Heart right ventricle (tissue), 16 donors: ENCODE data around the gene PRAF2. TPM values are rescaled to one million over a fixed set of nuclear protein-coding genes. Genes with fewer than 3 reads are reported as not detected.

Experiments used
- ATAC-seq, 8 donors: fragments of 200-7000 bp; cut with Tn5 transposase; one replicate each; pipeline ENCODE4 v1.9.1; 2020; ENCODE audit warnings: mild to moderate bottlenecking in 8 of 8, moderate library complexity in 8 of 8, moderate number of reproducible peaks in 1 of 8
- DNase-seq, 2 donors: peaks; one replicate each; pipeline ENCODE4 v3.0.0-alpha.2; 2020
- H3K27ac ChIP-seq, 10 donors: fragments of 200-600 bp; sonication (generic) in 2 of 10; one replicate each; pipeline versions ENCODE4 v1.5.0 to v1.8.0; 2020 to 2022; ENCODE audit warnings: mild to moderate bottlenecking in 3 of 10
- H3K27me3 ChIP-seq, 7 donors: fragments of 200-600 bp; one replicate each; pipeline ENCODE4 v1.8.0; 2021 to 2022; ENCODE audit warnings: mild to moderate bottlenecking in 2 of 7
- H3K36me3 ChIP-seq, 9 donors: fragments of 200-600 bp; sonication (generic) in 1 of 9; one replicate each; pipeline versions ENCODE4 v1.5.0 to v1.8.0; 2020 to 2022; ENCODE audit warnings: mild to moderate bottlenecking in 2 of 9
- H3K4me1 ChIP-seq, 9 donors: fragments of 200-600 bp; sonication (generic) in 1 of 9; one replicate each; pipeline versions ENCODE4 v1.5.0 to v1.8.0; 2020 to 2022; ENCODE audit warnings: mild to moderate bottlenecking in 4 of 9
- H3K4me3 ChIP-seq, 10 donors: fragments of 200-600 bp; sonication (generic) in 2 of 10; one replicate each; pipeline versions ENCODE4 v1.5.0 to v1.8.0; 2020 to 2022; ENCODE audit warnings: mild to moderate bottlenecking in 7 of 10, moderate library complexity in 2 of 10
- H3K9me3 ChIP-seq, 11 donors: fragments of 200-600 bp in 10 of 11; sonication (generic) in 2 of 11; one replicate each; pipeline versions ENCODE4 v1.5.0 to v1.8.0; 2013 to 2022; ENCODE audit warnings: mild to moderate bottlenecking in 2 of 11, control low read depth in 1 of 11, moderate library complexity in 1 of 11
- WGBS, 2 donors: extraction: QIAGEN DNeasy Blood & Tissue Kit; methylation state at CpG; one replicate each; pipeline ENCODE4 v1.1.7; 2013; ENCODE audit warnings: inconsistent platforms in 1 of 2; 5-methylcytosine and 5-hydroxymethylcytosine counted together
- intact Hi-C, 10 donors: fragments of 100-400 bp; cut with DNase I; formaldehyde crosslinking; loops; one replicate each; pipeline versions ENCODE4 v1.11.1 to v1.14.2; 2022
- polyA plus RNA-seq, 2 donors: library from polyadenylated mRNA; stranded (reverse); fragments of 200-250 nt; gene quantifications; one replicate each; pipeline ENCODE4 v1.2.3, GENCODE V29; 2013
- total RNA-seq, 10 donors: library from RNA; stranded (reverse); fragmentation: NEBNext Ultra II Directional in 3 of 10; extraction: Animal tissue kit (Norgen Biotek cat#: 25700) in 3 of 10; gene quantifications; one replicate each; pipeline versions ENCODE4 v1.2.1 to v1.2.4, GENCODE V29; 2021 to 2023
- TF ChIP-seq, protein P1 (sequence below), 9 donors: fragments of 200-600 bp; sonication (generic) in 2 of 9; IDR thresholded peaks; one replicate each; pipeline versions ENCODE4 v1.5.0 to v1.8.0; 2021 to 2022; ENCODE audit warnings: antibody characterized with exemption in 9 of 9, mild to moderate bottlenecking in 5 of 9, moderate library complexity in 1 of 9
- donor health status: Arrhythmogenic right ventricular cardiomyopathy.
- donor health status: ischemic (EF 13 %, LVEDD 7.1; RV severe dilation, severe dysfunction).
- donor health status: healthy with polysubstance abuse.
- donor health status: DM: no; HTN: yes; CAD: no.
- donor health status: DM: no; HTN: no; CAD: no.
- donor health status: ischemic (EF 25% LVEDD 6.9; RV normal size, moderate dysfunction).
- donor health status: ischemic (EF 25% LVEDD 5.7; RV mildly dilated, moderate dysfunction).
- donor health status: healthy.
- donor health status: DM: yes; HTN: yes; CAD: no.
- donor health status: Ischemic cardiomyopathy.
- donor health status: ischemic (EF 35%, LVEDD 5.7; RV mildly dilated, moderate dysfunction).
- donor health status: nonischemic (EF 11% LVEDD 7.7; RV severe dilation, severe dysfunction).
- donor health status: DM: yes; HTN: yes; CAD: no.
- donor health status: PGD.
- donor health status: ischemic (EF 29% LVEDD 5.4; RV normal size, mild dysfunction).
- donor health status: nonischemic (EF 23%, LVEDD 6.1; RV moderate dilation, normal function).

The PRAF2 gene
- total and polyA plus RNA-seq, 12 donors = 5.4 to 26.5 (median 8.7) TPM

DNA sequence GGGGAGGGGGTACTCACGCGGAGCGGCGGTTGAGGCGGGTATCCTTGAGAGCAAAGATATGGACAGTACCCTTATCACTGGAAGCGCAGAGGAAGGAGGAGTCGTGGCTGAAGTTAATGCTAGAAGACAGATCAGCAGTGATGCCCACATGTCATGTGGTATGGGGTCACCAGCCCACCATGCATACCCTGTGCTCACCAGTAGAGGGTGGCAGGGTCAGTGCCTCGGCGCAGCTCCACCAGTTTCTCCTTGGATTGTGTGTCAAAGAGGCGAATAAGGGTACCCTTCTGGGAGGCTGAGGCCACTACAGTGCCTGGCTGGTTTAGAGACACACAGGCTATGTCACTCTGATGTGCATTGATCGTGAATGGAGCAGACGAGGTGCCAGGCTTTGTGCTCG is 1.5 kb upstream of the PRAF2 start:
- Histone ChIP-seq H3K27me3 (no peaks in the 10 kb centered on the region), H3K9me3 (no peaks in the 10 kb centered on the region), H3K27ac (no peak overlapping the region), H3K4me1 (peaks cover 0 to 32% (median 14%) of the 10 kb centered on the region in 9 donors), H3K36me3 (peaks cover 0 to 33% (median 0%) of the 10 kb centered on the region in 9 donors), H3K4me3 (no peak overlapping the region)
- intact Hi-C loops = loop anchor here in 1 of 10 donors (5.0 kb wide), 1 partner anchor 33 kb away; the partner anchor contains the start of gene TFE3
- DNase-seq = no peak
- 90 to 91% methylated on average over 13 of the region's 13 CpGs for WGBS, 2 donors
- TF ChIP-seq, protein P1, sequence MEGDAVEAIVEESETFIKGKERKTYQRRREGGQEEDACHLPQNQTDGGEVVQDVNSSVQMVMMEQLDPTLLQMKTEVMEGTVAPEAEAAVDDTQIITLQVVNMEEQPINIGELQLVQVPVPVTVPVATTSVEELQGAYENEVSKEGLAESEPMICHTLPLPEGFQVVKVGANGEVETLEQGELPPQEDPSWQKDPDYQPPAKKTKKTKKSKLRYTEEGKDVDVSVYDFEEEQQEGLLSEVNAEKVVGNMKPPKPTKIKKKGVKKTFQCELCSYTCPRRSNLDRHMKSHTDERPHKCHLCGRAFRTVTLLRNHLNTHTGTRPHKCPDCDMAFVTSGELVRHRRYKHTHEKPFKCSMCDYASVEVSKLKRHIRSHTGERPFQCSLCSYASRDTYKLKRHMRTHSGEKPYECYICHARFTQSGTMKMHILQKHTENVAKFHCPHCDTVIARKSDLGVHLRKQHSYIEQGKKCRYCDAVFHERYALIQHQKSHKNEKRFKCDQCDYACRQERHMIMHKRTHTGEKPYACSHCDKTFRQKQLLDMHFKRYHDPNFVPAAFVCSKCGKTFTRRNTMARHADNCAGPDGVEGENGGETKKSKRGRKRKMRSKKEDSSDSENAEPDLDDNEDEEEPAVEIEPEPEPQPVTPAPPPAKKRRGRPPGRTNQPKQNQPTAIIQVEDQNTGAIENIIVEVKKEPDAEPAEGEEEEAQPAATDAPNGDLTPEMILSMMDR (IDR thresholded peaks at IDR 0.05) = no peak
- ATAC-seq = no peak

DNA sequence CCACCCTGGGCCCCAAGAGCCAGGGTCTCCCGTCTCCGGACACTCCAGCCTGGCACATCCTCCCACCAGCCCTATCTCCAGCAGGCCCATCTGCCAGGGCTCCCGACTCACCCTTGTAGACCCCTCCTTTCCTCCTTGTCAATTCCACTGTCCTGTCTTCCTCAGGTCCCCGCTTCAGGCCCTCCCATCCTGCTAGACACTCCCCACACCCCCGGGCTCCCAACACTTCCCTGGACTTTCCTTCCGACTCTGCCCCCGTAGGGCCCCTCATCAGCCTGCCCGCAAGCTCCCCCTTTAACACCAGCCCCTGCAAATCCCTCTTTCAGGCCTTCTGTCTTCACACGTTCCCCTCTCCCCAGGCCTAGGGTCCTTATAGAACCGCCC is 1.1 kb downstream of the PRAF2 start:
- peaks cover 0 to 33% (median 0%) of the 10 kb centered on the region in 9 donors for H3K36me3 ChIP-seq
- 14 to 32% methylated on average over 5 to 10 of the region's 10 CpGs for WGBS, 2 donors
- DNase-seq = no peak
- no peaks in the 10 kb centered on the region for H3K9me3 ChIP-seq
- H3K27me3 ChIP-seq = no peaks in the 10 kb centered on the region
- peak overlapping the region in 6 of 10 donors; percentile 28 to 52 (median 34) for H3K27ac ChIP-seq
- TF ChIP-seq, protein P1 (IDR thresholded peaks at IDR 0.05) = no peak
- peaks cover 0 to 19% (median 8%) of the 10 kb centered on the region in 9 donors for H3K4me1 ChIP-seq
- peak overlapping the region in 9 of 10 donors; percentile 14 to 75 (median 66) for H3K4me3 ChIP-seq
- ATAC-seq = peak in 1 of 8 donors; percentile 1
- intact Hi-C loops = no loop called here

DNA sequence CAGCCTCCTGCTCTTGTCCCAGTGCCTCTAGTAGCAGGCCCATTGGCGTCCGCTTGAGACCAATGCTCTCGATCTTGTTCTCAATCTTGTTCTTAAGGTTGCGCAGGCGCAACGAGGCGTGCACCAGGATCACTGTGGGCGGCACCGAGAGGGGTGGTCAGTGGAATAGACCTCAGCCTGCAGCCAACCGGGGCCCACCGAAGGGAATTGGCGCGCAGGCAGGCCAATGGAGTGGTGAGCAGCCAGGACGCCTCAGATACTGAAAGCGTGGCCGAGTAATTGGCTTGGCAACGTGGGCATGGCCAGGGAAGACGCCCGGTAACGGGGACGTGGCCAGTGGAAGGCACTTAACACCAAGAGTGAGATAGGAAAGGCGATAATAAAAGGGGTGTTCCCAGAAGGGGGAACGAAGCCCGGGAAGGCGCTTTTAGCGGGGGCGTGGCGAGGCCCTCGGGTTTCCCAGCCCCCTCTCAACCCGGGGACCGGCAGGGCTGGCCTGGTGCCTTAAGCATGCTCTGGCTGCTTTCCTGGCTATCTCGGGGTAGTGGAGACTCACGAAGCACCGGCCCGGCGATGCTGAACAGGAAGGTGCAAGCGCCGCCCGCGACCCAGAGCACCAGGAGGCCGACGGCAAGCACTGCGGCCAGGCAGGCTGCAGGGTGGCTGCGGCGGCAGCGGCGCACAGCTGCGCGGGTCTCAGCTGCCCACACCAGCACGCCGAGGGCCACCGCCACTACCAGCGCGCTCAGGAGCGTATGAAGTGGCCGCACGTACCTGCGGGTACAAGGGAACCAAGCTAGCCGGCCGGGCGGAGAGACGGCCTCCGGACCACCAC is 1.7 kb downstream of the PRAF2 start:
- Histone ChIP-seq H3K36me3 (peaks cover 0 to 27% (median 0%) of the 10 kb centered on the region in 9 donors), H3K4me3 (peak overlapping the region in 9 of 10 donors; percentile 14 to 75 (median 66)), H3K4me1 (peaks cover 0 to 19% (median 8%) of the 10 kb centered on the region in 9 donors), H3K9me3 (no peaks in the 10 kb centered on the region), H3K27ac (peak overlapping the region in 8 of 10 donors; percentile 22 to 52 (median 34)), H3K27me3 (no peaks in the 10 kb centered on the region)
- intact Hi-C loops = no loop called here
- ATAC-seq = peak; percentile 46 to 74 (median 66)
- 24 to 34% methylated on average over 30 to 62 of the region's 63 CpGs for WGBS, 2 donors
- peak; percentile 72 to 74 for DNase-seq
- TF ChIP-seq, protein P1 (IDR thresholded peaks at IDR 0.05) = no peak

DNA sequence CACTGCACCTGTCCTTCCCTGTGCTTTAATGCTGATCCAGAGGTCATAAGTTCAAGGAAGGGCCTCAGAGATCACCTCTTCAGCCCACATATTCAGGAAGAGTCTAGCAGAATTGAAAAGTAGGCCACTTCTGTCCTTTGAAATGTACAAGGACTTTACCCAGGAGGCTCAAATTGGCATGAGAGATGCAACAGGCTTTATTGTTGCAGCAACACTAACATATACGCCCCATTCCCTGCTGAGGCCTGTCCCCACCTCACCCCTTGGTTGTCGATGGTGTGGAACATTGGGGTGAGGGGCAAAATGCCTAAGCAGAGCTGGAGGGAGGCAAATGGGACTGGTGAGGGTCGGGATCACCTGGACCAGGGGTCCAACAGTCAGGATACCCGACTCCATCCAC is 2.8 kb downstream of the PRAF2 start:
- Histone ChIP-seq H3K4me1 (peaks cover 0 to 19% (median 8%) of the 10 kb centered on the region in 9 donors), H3K36me3 (peaks cover 0 to 16% (median 0%) of the 10 kb centered on the region in 9 donors), H3K9me3 (no peaks in the 10 kb centered on the region), H3K4me3 (no peak overlapping the region), H3K27me3 (no peaks in the 10 kb centered on the region), H3K27ac (no peak overlapping the region)
- intact Hi-C loops = no loop called here
- ATAC-seq (no peak), DNase-seq (no peak)
- TF ChIP-seq, protein P1 (IDR thresholded peaks at IDR 0.05) = no peak
- WGBS, 2 donors = 94 to 96% methylated on average over 4 of the region's 4 CpGs
